Ascending aorta (tissue), 2 donors: ENCODE data around the gene ZFP36L2. TPM values are rescaled to one million over a fixed set of nuclear protein-coding genes. Genes with fewer than 3 reads are reported as not detected.

Source experiments
- DNase-seq, 2 donors: peaks; one replicate each; pipeline ENCODE4 v3.0.0-alpha.2; 2019; ENCODE audit warnings: low spot score in 2 of 2
- H3K27ac ChIP-seq, 2 donors: fragments of 200-600 bp; sonication (generic); one replicate each; pipeline ENCODE4 v1.5.1; 2016 to 2017; ENCODE audit warnings: mild to moderate bottlenecking in 1 of 2
- H3K27me3 ChIP-seq: fragments of 200-600 bp; sonication (generic); one replicate; pipeline ENCODE4 v1.5.1; 2017
- H3K36me3 ChIP-seq, 2 donors: fragments of 200-600 bp; sonication (generic); one replicate each; pipeline ENCODE4 v1.5.1; 2016
- H3K4me1 ChIP-seq, 2 donors: fragments of 200-600 bp; sonication (generic); one replicate each; pipeline ENCODE4 v1.5.1; 2016 to 2017; ENCODE audit warnings: mild to moderate bottlenecking in 1 of 2
- H3K4me3 ChIP-seq, 2 donors: fragments of 200-600 bp; sonication (generic); one replicate each; pipeline ENCODE4 v1.5.1; 2016 to 2017; ENCODE audit warnings: mild to moderate bottlenecking in 1 of 2
- H3K9me3 ChIP-seq, 2 donors: fragments of 200-600 bp; sonication (generic); one replicate each; pipeline ENCODE4 v1.5.1; 2016
- intact Hi-C: fragments of 100-400 bp; cut with DNase I; formaldehyde crosslinking; loops from one replicate; pipeline ENCODE4 v1.15.1; 2023
- total RNA-seq: library from RNA; depleted of rRNA; stranded (reverse); fragments of >200 nt; gene quantifications from one replicate; pipeline ENCODE4 v1.1.0, GENCODE V29; 2016
- TF ChIP-seq, protein P1 (sequence below), 3 experiments: fragments of 200-600 bp in 2 of 3; fragments of 450-650 bp in 1 of 3; sonication (generic) in 2 of 3; IDR thresholded peaks; one replicate each; pipeline ENCODE4 v1.5.1; 2016 to 2019; ENCODE audit warnings: antibody characterized with exemption in 3 of 3, mild to moderate bottlenecking in 1 of 3, moderate library complexity in 1 of 3

The ZFP36L2 gene
- total RNA-seq, 1 donor from 2014 or later, result 148 TPM

DNA sequence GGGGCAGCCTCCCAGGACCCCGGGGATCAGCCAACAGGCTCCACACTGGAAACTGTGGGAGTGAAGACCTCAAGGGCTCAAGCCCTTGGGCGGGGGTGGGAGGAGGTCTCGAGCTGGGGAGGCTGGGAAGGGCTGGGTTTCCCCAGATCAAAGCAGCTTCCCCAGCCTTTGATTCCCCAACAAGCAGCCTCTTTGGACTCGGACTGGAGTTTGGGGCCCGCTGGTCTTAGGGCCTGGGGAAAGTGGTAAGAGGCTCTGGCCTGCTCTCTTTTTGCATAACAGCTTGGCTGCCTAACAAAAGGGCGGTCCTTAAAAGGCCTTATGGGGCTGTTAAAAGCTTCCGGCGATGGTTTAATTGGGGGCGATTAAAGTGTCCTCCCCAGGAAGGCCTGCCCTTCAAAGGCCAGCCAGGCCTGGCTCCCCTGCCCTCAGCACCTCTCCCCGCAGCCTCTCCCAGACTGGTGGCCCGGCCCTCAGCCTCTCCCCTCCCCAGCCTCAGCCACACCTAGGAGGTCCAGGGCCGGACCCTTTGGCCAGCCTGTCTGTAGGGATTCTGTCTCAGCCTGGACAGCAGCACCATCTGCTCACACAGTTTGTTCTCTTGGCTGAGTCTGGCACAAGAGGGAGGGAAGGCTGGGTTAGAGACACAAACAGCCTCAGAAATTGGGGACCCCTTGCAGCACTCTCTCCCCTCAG lies 39.6 kb downstream of the ZFP36L2 start:
- no peak for DNase-seq
- Histone ChIP-seq H3K27ac (no peak overlapping the region), H3K36me3 (no peaks in the 10 kb centered on the region), H3K4me1 (no peaks in the 10 kb centered on the region), H3K9me3 (no peaks in the 10 kb centered on the region), H3K27me3 (no peaks in the 10 kb centered on the region), H3K4me3 (no peak overlapping the region)
- TF ChIP-seq, protein P1, sequence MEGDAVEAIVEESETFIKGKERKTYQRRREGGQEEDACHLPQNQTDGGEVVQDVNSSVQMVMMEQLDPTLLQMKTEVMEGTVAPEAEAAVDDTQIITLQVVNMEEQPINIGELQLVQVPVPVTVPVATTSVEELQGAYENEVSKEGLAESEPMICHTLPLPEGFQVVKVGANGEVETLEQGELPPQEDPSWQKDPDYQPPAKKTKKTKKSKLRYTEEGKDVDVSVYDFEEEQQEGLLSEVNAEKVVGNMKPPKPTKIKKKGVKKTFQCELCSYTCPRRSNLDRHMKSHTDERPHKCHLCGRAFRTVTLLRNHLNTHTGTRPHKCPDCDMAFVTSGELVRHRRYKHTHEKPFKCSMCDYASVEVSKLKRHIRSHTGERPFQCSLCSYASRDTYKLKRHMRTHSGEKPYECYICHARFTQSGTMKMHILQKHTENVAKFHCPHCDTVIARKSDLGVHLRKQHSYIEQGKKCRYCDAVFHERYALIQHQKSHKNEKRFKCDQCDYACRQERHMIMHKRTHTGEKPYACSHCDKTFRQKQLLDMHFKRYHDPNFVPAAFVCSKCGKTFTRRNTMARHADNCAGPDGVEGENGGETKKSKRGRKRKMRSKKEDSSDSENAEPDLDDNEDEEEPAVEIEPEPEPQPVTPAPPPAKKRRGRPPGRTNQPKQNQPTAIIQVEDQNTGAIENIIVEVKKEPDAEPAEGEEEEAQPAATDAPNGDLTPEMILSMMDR (IDR thresholded peaks at IDR 0.05), result no peak
- intact Hi-C loops, result no loop called here

DNA sequence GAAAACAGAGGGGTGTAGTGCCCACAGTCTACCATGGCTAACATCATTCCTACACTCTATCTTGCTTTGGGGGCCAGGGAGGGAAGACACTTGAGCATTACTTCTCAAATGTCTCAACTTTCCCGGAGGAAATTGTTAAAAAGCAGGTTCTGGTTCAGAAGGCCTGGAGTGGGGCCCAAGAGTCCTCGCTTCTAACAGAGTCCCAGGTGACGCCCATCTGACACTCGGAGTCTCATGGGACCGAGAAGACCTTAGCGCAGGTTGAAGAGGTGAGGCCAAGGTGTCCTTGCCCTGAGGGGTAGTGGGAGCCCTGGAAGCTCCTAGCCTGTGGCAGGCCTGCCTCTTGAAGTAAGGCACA lies 40.1 kb downstream of the ZFP36L2 start:
- H3K4me1 ChIP-seq, result no peaks in the 10 kb centered on the region
- TF ChIP-seq, protein P1 (IDR thresholded peaks at IDR 0.05), result no peak
- H3K36me3 ChIP-seq, result no peaks in the 10 kb centered on the region
- intact Hi-C loops, result no loop called here
- H3K4me3 ChIP-seq, result no peak overlapping the region
- DNase-seq, result no peak
- H3K9me3 ChIP-seq, result no peaks in the 10 kb centered on the region
- H3K27me3 ChIP-seq, result no peaks in the 10 kb centered on the region
- H3K27ac ChIP-seq, result no peak overlapping the region

DNA sequence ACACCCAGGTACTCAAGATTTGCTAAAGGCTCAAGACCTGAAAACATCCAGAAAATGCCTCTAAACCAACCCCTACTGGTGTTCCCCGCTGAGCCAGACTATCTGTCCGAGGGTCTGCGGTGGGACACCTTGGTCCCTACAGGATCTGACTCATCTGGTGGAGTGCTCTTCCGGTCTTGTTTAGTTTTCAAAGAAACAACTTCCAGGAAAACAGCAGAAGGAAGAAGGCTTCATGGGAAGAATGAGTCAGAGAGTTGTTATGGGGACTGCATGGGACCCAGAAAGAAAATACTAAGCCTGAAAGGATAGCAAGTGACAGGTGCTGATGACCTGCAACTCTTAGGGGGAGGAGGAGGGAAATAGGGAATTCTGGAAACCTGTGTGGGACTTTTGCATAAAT lies 41.3 kb downstream of the ZFP36L2 start:
- DNase-seq, result no peak
- Histone ChIP-seq H3K4me1 (no peaks in the 10 kb centered on the region), H3K27me3 (no peaks in the 10 kb centered on the region), H3K36me3 (no peaks in the 10 kb centered on the region), H3K9me3 (no peaks in the 10 kb centered on the region), H3K27ac (no peak overlapping the region), H3K4me3 (no peak overlapping the region)
- TF ChIP-seq, protein P1 (IDR thresholded peaks at IDR 0.05), result no peak
- intact Hi-C loops, result no loop called here

DNA sequence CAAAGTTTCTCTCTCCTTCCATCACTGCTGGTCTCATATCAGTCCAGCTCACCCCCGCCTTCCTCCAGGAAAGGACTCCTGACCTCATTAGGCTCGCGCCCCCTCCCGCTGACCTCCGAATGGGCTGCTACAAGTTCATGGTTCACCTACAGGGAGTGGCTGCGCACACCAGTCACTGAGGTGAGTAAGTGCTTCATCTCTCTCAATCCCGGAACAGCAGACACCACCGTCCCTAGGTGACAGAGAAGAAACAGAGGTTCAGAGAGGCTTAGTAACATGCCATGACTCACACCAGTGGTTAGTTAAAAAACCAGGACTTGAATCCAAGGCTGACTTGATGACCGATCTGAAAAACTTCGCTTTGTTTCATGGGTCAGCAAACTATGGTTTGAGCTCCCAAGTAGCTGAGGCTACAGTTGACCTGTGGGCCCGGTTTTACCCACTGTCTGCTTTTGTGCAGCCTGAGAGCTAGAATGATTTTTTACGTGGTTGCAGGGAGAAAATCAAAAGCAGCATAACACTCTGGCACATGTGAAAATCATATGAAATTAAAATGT lies 42.0 kb downstream of the ZFP36L2 start:
- TF ChIP-seq, protein P1 (IDR thresholded peaks at IDR 0.05), result no peak
- intact Hi-C loops, result no loop called here
- no peaks in the 10 kb centered on the region for H3K27me3 ChIP-seq
- H3K27ac ChIP-seq, result no peak overlapping the region
- H3K4me1 ChIP-seq, result peaks cover 0 to 4% of the 10 kb centered on the region in 2 donors
- DNase-seq, result no peak
- no peak overlapping the region for H3K4me3 ChIP-seq
- no peaks in the 10 kb centered on the region for H3K9me3 ChIP-seq
- no peaks in the 10 kb centered on the region for H3K36me3 ChIP-seq

DNA sequence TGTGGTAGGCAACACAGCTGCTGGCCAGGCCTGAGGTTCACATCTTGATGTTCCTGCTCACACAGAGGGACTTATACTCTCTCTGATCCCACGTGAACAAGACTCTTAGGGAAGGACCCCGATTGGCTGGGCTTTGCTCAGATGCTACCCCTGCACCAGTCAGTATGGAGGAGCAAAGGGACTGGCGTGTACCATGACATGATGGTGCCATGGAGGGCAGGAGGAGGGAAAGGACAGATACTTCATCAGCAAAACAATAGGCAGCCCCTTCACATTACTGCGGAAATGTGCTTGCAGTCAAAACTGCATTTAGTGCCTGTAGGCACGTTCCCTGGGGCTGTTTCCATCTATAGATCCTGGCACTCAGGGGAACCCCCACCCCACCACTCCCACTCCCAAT lies 42.7 kb downstream of the ZFP36L2 start:
- Histone ChIP-seq H3K4me3 (no peak overlapping the region), H3K27ac (no peak overlapping the region), H3K4me1 (peaks cover 0 to 9% of the 10 kb centered on the region in 2 donors), H3K36me3 (no peaks in the 10 kb centered on the region), H3K9me3 (no peaks in the 10 kb centered on the region), H3K27me3 (no peaks in the 10 kb centered on the region)
- no peak for DNase-seq
- TF ChIP-seq, protein P1 (IDR thresholded peaks at IDR 0.05), result no peak
- intact Hi-C loops, result no loop called here
